HG02973 (cell line): ENCODE results near the gene SBDS.

ENCODE experiments used
- ATAC-seq: cut with Tn5 transposase; IDR thresholded peaks from one replicate; pipeline ENCODE4 v1.9.1; 2021; ENCODE audit warnings: moderate library complexity; ENCODE audit not compliant: unreplicated experiment

Gene SBDS

DNA sequence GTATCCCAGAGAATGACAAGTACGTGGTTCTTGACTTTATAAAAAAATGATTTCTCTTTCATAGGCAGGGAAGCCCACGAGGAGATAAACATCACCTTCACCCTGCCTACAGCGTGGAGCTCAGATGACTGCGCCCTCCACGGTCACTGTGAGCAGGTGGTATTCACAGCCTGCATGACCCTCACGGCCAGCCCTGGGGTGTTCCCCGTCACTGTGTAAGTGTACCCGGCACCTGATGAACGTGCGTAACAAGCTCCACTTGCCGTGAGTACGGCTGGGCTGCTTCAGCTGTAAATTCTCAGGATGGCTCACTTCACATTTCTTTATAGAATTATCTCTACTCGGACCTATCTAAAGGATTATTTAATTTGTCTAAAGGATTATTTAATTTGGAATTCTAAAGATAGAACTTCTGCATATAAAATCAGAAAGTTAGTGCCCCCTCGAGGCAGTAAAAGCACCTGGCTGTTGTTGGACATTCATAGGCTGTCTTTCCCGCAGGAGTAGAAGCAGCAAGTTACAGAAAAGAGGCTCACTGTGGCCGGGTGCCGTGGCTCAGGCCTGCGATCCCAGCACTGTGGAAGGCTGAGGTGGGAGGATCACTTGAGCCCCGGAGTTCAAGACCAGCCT is 46.8 kb downstream of the SBDS start:
- no peak for ATAC-seq

DNA sequence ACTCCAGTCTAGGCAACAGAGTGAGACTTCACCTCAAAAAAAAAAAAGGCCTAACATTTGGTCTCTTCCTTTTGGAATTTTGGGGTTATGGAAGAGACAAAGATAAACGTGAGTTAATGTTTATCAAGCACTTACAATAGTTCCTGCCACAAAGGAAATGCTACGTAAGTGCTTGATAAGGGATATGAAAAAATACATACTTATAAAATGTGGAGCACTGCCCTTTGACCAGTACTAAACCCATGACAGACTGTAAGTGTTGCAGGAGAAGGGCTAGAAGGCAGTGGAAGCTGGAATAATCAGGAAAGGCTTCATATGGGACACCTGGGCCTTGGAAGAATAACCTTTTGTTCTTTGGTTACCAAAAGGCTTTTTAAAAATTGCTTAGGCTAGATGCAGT is 48.8 kb downstream of the SBDS start:
- ATAC-seq: no peak

DNA sequence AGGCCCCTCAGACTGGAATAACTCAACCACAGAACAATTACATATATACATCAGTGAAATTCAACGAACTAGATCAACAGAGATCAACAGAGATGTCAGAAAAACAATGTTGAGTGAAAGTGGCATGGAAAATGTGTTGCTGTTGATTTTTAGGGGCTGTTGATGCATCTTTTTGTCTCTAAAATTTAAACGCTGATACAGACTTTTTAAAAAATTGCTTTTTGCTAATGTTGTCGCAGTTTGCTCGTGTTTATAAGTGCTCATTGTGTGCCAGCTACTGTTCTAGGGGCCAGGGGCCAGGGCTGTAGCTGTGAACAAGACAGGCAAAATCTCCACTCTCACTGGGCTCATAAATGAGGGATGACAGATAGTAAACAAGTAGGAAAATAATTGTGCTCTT is 56.1 kb downstream of the SBDS start:
- no peak for ATAC-seq

DNA sequence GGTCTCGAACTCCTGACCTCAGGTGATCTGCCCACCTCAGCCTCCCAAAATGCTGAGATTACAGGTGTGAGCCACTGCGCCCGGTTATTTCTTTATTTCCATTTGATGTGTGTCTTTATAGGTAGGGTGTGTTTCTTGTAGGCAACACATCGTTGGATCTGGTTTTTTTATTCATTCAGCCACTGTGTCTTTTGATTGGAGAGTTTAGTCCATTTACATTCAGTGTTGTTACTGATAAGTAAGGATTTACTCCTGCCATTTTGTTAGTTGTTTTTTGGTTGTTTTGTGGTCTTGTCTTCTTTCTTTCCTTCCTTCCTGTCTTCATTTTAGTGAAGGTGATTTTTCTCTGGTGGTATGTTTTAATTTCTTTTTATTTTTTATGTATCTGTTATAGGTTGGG is 57.4 kb downstream of the SBDS start:
- no peak for ATAC-seq
